ENCODE data around the gene CDADC1.
"Not testable (repeated sequence)": the region's sequence is repeated elsewhere in the genome, so short reads cannot be mapped to it uniquely, and the experiment has no call there.

Gene CDADC1

GRCh38 chr13:49258089-49258796 is 10.5 kb downstream of the CDADC1 start:
- DNase-seq (no peak), ATAC-seq (no peak)
- Mint-ChIP-seq H3K4me1 (peaks cover 30% of the 10 kb centered on the region), H3K27ac (peak overlapping the region; percentile 20 to 67), H3K9me3 (no peaks in the 10 kb centered on the region), H3K27me3 (no peaks in the 10 kb centered on the region), H3K4me3 (peak overlapping the region; percentile 53 to 68)

GRCh38 chr13:49259586-49259985 is 11.9 kb downstream of the CDADC1 start:
- Mint-ChIP-seq H3K4me1 (peaks cover 17% of the 10 kb centered on the region), H3K27ac (peak overlapping the region in 1 of 2 donors; percentile 80), H3K27me3 (no peaks in the 10 kb centered on the region), H3K9me3 (no peaks in the 10 kb centered on the region), H3K4me3 (no peak overlapping the region)
- no peak for ATAC-seq
- DNase-seq = no peak

GRCh38 chr13:49262634-49263033 is 14.9 kb downstream of the CDADC1 start:
- ATAC-seq = no peak
- peaks cover 7% of the 10 kb centered on the region for H3K4me1 Mint-ChIP-seq
- H3K27ac Mint-ChIP-seq = no peak overlapping the region

DNA sequence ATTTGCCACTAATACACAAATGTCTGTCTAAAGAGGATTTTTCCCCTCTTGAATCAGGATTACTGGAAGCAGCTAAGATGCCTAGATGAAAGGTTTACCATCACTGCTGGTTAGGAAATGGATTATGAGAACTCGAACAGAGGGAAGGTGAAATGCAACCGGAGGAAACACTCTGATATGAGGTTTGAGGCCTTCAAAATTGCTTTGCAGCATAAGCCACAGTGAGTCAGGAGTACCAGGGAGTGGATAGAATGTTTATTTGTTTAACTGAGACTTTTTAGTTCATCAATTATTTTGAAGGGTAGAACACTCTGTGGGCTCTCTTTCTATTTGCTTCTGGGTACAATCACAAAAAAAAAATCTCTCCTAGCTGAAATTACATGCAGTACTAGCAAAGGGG is 18.1 kb downstream of the CDADC1 start:
- H3K27ac Mint-ChIP-seq = peak overlapping the region in 1 of 2 donors; percentile 41
- H3K9me3 Mint-ChIP-seq = no peaks in the 10 kb centered on the region
- H3K4me1 Mint-ChIP-seq = no peaks in the 10 kb centered on the region
- no peak for ATAC-seq
- H3K27me3 Mint-ChIP-seq = no peaks in the 10 kb centered on the region
- H3K4me3 Mint-ChIP-seq = no peak overlapping the region
- no peak for DNase-seq

More at GRCh38 chr13:49262634-49263033, 14.9 kb downstream of the CDADC1 start:
- no peak overlapping the region for H3K4me3 Mint-ChIP-seq
- no peak for DNase-seq
- H3K27me3 Mint-ChIP-seq = no peaks in the 10 kb centered on the region
- no peaks in the 10 kb centered on the region for H3K9me3 Mint-ChIP-seq

- Mint-ChIP-seq H3K27me3 (no peaks in the 10 kb centered on the region), H3K27ac (no peak overlapping the region), H3K9me3 (no peaks in the 10 kb centered on the region), H3K4me1 (no peaks in the 10 kb centered on the region), H3K4me3 (no peak overlapping the region)
- ATAC-seq (peak; percentile 88), DNase-seq (no peak)
These were observed 23.5 kb downstream of the CDADC1 start for GRCh38 chr13:49271264-49271663.

DNA sequence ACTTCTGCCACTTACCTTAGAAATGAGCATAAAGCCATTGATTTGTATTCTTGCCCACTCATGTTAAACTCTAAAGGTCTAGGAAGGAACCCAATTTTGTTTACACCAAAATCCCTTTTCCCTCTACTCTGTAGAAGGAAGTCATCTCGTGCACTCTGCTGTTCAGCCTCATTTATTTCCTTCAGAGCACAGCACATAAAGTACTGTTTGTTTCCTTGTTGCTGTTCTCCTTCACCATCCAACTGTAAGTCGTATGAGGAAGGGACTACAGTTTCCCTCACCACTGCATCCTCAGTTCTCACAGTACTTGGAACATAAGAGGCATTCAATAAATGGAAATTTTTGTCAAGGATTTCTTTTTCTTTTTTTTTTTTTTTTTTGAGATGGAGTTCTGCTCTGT is 24.6 kb downstream of the CDADC1 start:
- no peak overlapping the region for H3K27ac Mint-ChIP-seq
- DNase-seq (no peak), ATAC-seq (no peak)
- H3K27me3 Mint-ChIP-seq = no peaks in the 10 kb centered on the region
- no peak overlapping the region for H3K4me3 Mint-ChIP-seq
- no peaks in the 10 kb centered on the region for H3K9me3 Mint-ChIP-seq
- no peaks in the 10 kb centered on the region for H3K4me1 Mint-ChIP-seq

DNA sequence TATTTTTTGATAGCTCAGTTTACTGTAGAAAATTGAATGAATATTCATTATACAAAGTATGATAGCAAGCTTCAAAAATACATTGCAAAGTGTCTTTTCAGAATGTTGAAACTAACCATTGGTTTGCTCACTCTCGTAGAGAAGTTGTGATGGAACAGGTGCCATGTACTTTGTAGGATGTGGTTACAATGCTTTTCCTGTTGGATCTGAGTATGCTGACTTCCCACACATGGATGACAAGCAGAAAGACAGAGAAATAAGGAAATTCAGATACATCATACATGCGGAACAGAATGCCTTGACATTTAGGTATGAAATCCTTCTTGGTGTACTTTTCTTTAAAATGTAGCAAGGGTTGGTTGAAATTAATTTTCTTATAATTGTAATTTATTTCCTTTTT is 30.5 kb downstream of the CDADC1 start:
- Mint-ChIP-seq H3K27me3 (no peaks in the 10 kb centered on the region), H3K27ac (no peak overlapping the region), H3K9me3 (no peaks in the 10 kb centered on the region), H3K4me1 (no peaks in the 10 kb centered on the region), H3K4me3 (no peak overlapping the region)
- no peak for DNase-seq
- ATAC-seq = no peak

DNA sequence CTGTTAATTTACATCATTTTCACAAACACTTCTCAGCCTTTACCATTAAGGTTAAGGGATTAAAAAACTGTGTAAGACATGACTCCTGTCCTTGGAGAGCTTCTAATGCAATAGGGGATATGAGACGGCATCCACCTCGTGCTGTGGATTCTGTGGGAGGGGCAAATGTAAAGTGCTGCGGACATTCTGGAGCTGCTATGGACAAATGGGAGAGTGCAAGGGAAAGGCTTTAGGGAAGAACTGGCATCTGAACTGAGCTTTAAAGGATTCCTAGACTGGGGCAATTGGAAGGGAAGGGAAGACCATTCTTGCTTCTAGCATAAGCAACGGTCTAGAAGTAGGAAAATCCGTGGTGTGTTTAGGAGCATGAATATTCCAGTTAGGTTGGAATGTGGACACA is 31.4 kb downstream of the CDADC1 start:
- DNase-seq (no peak), ATAC-seq (no peak)
- Mint-ChIP-seq H3K27me3 (no peaks in the 10 kb centered on the region), H3K27ac (no peak overlapping the region), H3K4me3 (no peak overlapping the region), H3K9me3 (no peaks in the 10 kb centered on the region), H3K4me1 (no peaks in the 10 kb centered on the region)

DNA sequence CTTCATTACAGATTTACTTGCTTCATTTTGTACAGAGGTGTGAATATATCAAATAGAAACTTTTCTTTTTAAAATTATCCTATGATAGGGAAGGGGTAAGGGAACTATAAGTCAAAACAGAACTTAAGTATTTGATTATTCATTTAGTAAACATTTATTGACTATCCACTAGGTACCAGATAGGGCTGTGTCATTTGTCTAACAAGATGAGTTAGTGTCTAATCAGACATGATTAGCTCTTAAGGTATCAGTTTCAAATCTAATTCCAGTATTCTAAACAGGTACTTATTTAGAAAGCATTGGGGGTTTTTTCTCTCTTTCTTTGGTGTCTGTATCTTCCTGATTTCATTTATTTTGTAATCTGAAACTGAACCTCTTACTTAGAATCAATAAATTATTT is 32.2 kb downstream of the CDADC1 start:
- no peak for ATAC-seq

DNA sequence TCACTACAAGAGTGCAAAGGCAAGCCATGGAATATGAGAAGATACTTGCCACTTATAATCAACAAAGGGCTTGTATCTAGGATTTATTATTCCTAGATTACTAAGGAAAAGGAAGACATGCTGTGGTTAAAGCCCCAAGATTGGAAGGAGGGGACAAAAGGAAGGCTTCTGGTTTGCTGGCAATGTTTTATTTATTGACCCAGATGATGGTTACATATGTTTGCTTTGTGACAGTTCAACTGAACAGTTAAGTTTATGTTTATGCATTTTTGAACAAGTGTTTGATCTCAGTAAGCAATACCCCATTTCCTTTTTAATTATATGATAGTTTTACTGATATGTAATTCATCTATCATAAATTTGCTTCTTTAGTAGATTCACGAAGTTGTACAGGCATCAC is 40.3 kb downstream of the CDADC1 start:
- ATAC-seq (no peak), DNase-seq (no peak)
- Mint-ChIP-seq H3K9me3 (no peaks in the 10 kb centered on the region), H3K4me3 (no peak overlapping the region), H3K27ac (no peak overlapping the region), H3K4me1 (peaks cover 12% of the 10 kb centered on the region), H3K27me3 (no peaks in the 10 kb centered on the region)

More for the DNA sequence above, 32.2 kb downstream of the CDADC1 start:
- Mint-ChIP-seq H3K27me3 (no peaks in the 10 kb centered on the region), H3K9me3 (no peaks in the 10 kb centered on the region), H3K4me1 (no peaks in the 10 kb centered on the region), H3K27ac (no peak overlapping the region), H3K4me3 (no peak overlapping the region)
- DNase-seq = no peak

DNA sequence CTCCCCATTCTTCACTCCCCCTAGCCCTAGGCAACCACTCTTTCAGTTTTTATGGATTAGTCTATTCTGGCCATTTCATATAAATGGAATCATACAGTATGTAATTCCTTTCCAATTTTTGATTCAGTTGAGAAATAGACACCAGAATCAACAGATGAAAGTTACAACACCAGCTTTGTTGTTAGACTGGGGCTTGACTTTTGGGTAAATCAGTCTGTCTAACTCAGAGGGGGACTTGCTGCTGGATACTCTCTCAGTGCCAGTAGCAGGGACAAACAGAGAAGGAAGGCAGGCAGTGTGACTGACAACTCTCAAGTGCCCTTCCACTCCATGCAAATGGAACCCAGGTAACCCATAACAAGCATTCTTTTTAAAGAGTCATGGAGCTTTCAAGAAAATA is 40.7 kb downstream of the CDADC1 start:
- no peak for DNase-seq
- Mint-ChIP-seq H3K27ac (no peak overlapping the region), H3K4me1 (peaks cover 13% of the 10 kb centered on the region), H3K9me3 (no peaks in the 10 kb centered on the region), H3K4me3 (no peak overlapping the region), H3K27me3 (no peaks in the 10 kb centered on the region)
- ATAC-seq = no peak

- Mint-ChIP-seq H3K9me3 (no peaks in the 10 kb centered on the region), H3K27ac (peak overlapping the region in 1 of 2 donors; percentile 52), H3K27me3 (no peaks in the 10 kb centered on the region), H3K4me3 (peak overlapping the region; percentile 7 to 28), H3K4me1 (peaks cover 13% of the 10 kb centered on the region)
- peak; percentile 86 for ATAC-seq
- DNase-seq = peak; percentile 21 to 61
These were observed 45.2 kb downstream of the CDADC1 start for GRCh38 chr13:49292742-49293486.

GRCh38 chr13:49294723-49295122 is 47.0 kb downstream of the CDADC1 start:
- not testable (repeated sequence) for H3K27me3 Mint-ChIP-seq, H3K9me3 Mint-ChIP-seq, ATAC-seq, DNase-seq, H3K27ac Mint-ChIP-seq, H3K4me3 Mint-ChIP-seq
- peaks cover 13% of the 10 kb centered on the region for H3K4me1 Mint-ChIP-seq

GRCh38 chr13:49295244-49295643 is 47.5 kb downstream of the CDADC1 start:
- ATAC-seq (no peak), DNase-seq (no peak)
- no peak overlapping the region for H3K4me3 Mint-ChIP-seq
- no peak overlapping the region for H3K27ac Mint-ChIP-seq
- no peaks in the 10 kb centered on the region for H3K9me3 Mint-ChIP-seq
- H3K27me3 Mint-ChIP-seq = no peaks in the 10 kb centered on the region
- peaks cover 13% of the 10 kb centered on the region for H3K4me1 Mint-ChIP-seq

- DNase-seq (no peak), ATAC-seq (no peak)
- Mint-ChIP-seq H3K27me3 (no peaks in the 10 kb centered on the region), H3K9me3 (no peaks in the 10 kb centered on the region), H3K4me3 (no peak overlapping the region), H3K4me1 (peaks cover 21% of the 10 kb centered on the region), H3K27ac (no peak overlapping the region)
These were observed 48.9 kb downstream of the CDADC1 start for GRCh38 chr13:49296659-49297058.

- Mint-ChIP-seq H3K4me1 (peaks cover 23% of the 10 kb centered on the region), H3K9me3 (no peaks in the 10 kb centered on the region), H3K4me3 (no peak overlapping the region), H3K27me3 (no peaks in the 10 kb centered on the region), H3K27ac (no peak overlapping the region)
- DNase-seq (no peak), ATAC-seq (no peak)
These were observed 49.6 kb downstream of the CDADC1 start for GRCh38 chr13:49297338-49297737.
